H1 (cell line): ENCODE measurements around the gene SYNJ2. TPM values are rescaled to one million over a fixed set of nuclear protein-coding genes. Genes with fewer than 3 reads are reported as not detected.

Experiments used
- CHD7 ChIP-seq: fragments of 300-600 bp; sonication (generic); IDR thresholded peaks from 2 replicates; pipeline ENCODE4 v1.7.1; 2012; ENCODE audit warnings: low read length, moderate library complexity, mild to moderate bottlenecking, inconsistent platforms; ENCODE audit not compliant: insufficient replicate concordance
- HDAC2 ChIP-seq, 2 experiments: fragments of 300-600 bp in 1 of 2; sonication (generic) in 1 of 2; IDR thresholded peaks; 2 replicates each; pipeline ENCODE4 v1.6.1; 2011 to 2012; ENCODE audit warnings: low read depth in 2 of 2, low read length in 2 of 2, mild to moderate bottlenecking in 2 of 2, moderate library complexity in 2 of 2, borderline replicate concordance in 1 of 2, inconsistent platforms in 1 of 2
- JUND ChIP-seq: IDR thresholded peaks from 2 replicates; pipeline ENCODE4 v1.6.1; 2011; ENCODE audit warnings: mild to moderate bottlenecking, improper control_type of control experiment, low read length
- KDM5A ChIP-seq: fragments of 200-600 bp; IDR thresholded peaks from 2 replicates; pipeline ENCODE4 v1.7.1; 2012; ENCODE audit warnings: mild to moderate bottlenecking, low read length, inconsistent platforms, mixed read lengths
- POU5F1 ChIP-seq: IDR thresholded peaks from 2 replicates; pipeline ENCODE4 v1.6.1; 2011; ENCODE audit warnings: low read depth, mild to moderate bottlenecking, low read length, moderate library complexity
- SIRT6 ChIP-seq: IDR thresholded peaks from one replicate; pipeline ENCODE4 v1.7.1; 2012; ENCODE audit warnings: low read length, inconsistent platforms
- SIX5 ChIP-seq: IDR thresholded peaks from 2 replicates; pipeline ENCODE4 v1.6.1; 2011; ENCODE audit warnings: mild to moderate bottlenecking, low read depth, low read length
- SP1 ChIP-seq: IDR thresholded peaks from 2 replicates; pipeline ENCODE4 v1.6.1; 2011; ENCODE audit warnings: low read depth, low read length
- SP2 ChIP-seq: IDR thresholded peaks from 2 replicates; pipeline ENCODE4 v1.6.1; 2012; ENCODE audit warnings: mild to moderate bottlenecking, low read length, inconsistent platforms
- SP4 ChIP-seq: IDR thresholded peaks from 2 replicates; pipeline ENCODE4 v1.6.1; 2012; ENCODE audit warnings: low read length, inconsistent platforms
- polyA plus RNA-seq, 7 experiments: library from polyadenylated mRNA; depleted of rRNA in 3 of 7; stranded (reverse) in 5 of 7; unstranded in 2 of 7; fragments of >200 nt in 5 of 7; fragments of 200-250 nt in 2 of 7; gene quantifications; 1 replicate in 5 of 7; 2 replicates in 1 of 7; 4 replicates in 1 of 7; pipeline versions ENCODE4 v1.2.1 to v1.2.3, GENCODE V29; 2011 to 2013; ENCODE audit warnings: missing spikeins in 2 of 7, mixed read lengths in 2 of 7
- total RNA-seq: library from RNA; stranded (reverse); fragmentation: NEBNext Ultra II Directional; extraction: Animal tissue kit (Norgen Biotek cat#: 25700); gene quantifications from 2 replicates; pipeline ENCODE4 v1.2.1, GENCODE V29; 2021

SYNJ2 gene
- total and polyA plus RNA-seq, 2 of the 8 experiments (the other 6 are each of a cell fraction or from before 2014, with no cell fraction given) = 3.7 to 13.9 TPM

GRCh38 chr6:158038291-158039177, 56.9 kb downstream of the SYNJ2 start (continued):
- no peak for TF ChIP-seq CHD7
- TF ChIP-seq SIX5 = no peak
- TF ChIP-seq SP1 = no peak
- no peak for TF ChIP-seq JUND
- TF ChIP-seq KDM5A = no peak
- no peak for TF ChIP-seq SP4
- TF ChIP-seq SP2 = no peak
- TF ChIP-seq HDAC2 (IDR thresholded peaks at IDR 0.05; ENCODE audit: borderline replicate concordance in 1 of 2, low read depth in 2 of 2, low read length in 2 of 2) = no peak
- no peak for TF ChIP-seq SIRT6
- TF ChIP-seq POU5F1 = no peak
